GM08714 (cell line): ENCODE results near the gene TP53BP1.
"Not testable (repeated sequence)": the region's sequence is repeated elsewhere in the genome, so short reads cannot be mapped to it uniquely, and the experiment has no call there.

Experiments
- H3K4me3 ChIP-seq: fragments of 200-500 bp; sonication (Bioruptor generic); 2 replicates; pipeline ENCODE4 v1.5.1; 2014; ENCODE audit warnings: mild to moderate bottlenecking, low read length, inconsistent platforms
- ZNF274 ChIP-seq: IDR thresholded peaks from 2 replicates; pipeline ENCODE4 v1.6.1; 2012; ENCODE audit warnings: mild to moderate bottlenecking, low read depth, low read length

TP53BP1 gene

GRCh38 chr15:43492673-43493601 is at the start of gene TP53BP1:
Gene TP53BP1 (minus strand): TSS chr15:43493156. CDS start chr15:43493043, 113 bp downstream.
- H3K4me3 ChIP-seq, result peak within 1 kb of the TSS; percentile 75
- no peak for TF ChIP-seq ZNF274

- H3K4me3 ChIP-seq, result no peak overlapping the region
- TF ChIP-seq ZNF274, result no peak
Measured at GRCh38 chr15:43541785-43542184, 48.8 kb upstream of the TP53BP1 start.

GRCh38 chr15:43538091-43538490 is 45.1 kb upstream of the TP53BP1 start:
- H3K4me3 ChIP-seq, result no peak overlapping the region
- no peak for TF ChIP-seq ZNF274

- no peak for TF ChIP-seq ZNF274
- no peak overlapping the region for H3K4me3 ChIP-seq
Measured at GRCh38 chr15:43534897-43535296, 41.9 kb upstream of the TP53BP1 start.

GRCh38 chr15:43532826-43533225 is 39.9 kb upstream of the TP53BP1 start:
- H3K4me3 ChIP-seq, result not testable (repeated sequence)

- TF ChIP-seq ZNF274, result no peak
- H3K4me3 ChIP-seq, result no peak overlapping the region
Measured at GRCh38 chr15:43531018-43531670, 38.2 kb upstream of the TP53BP1 start.

- no peak for TF ChIP-seq ZNF274
- H3K4me3 ChIP-seq, result no peak overlapping the region
Measured at GRCh38 chr15:43529587-43530345, 36.8 kb upstream of the TP53BP1 start.

GRCh38 chr15:43529141-43529540 is 36.2 kb upstream of the TP53BP1 start:
- TF ChIP-seq ZNF274, result no peak
- H3K4me3 ChIP-seq, result no peak overlapping the region

GRCh38 chr15:43528542-43529007 is 35.6 kb upstream of the TP53BP1 start:
- no peak for TF ChIP-seq ZNF274

GRCh38 chr15:43527802-43528541 is 35.0 kb upstream of the TP53BP1 start:
- no peak overlapping the region for H3K4me3 ChIP-seq
- TF ChIP-seq ZNF274, result no peak

More at GRCh38 chr15:43528542-43529007, 35.6 kb upstream of the TP53BP1 start:
- H3K4me3 ChIP-seq, result no peak overlapping the region

- H3K4me3 ChIP-seq, result no peak overlapping the region
- no peak for TF ChIP-seq ZNF274
Measured at GRCh38 chr15:43527016-43527801, 34.3 kb upstream of the TP53BP1 start.

GRCh38 chr15:43526261-43526930 is 33.4 kb upstream of the TP53BP1 start:
- TF ChIP-seq ZNF274, result no peak
- H3K4me3 ChIP-seq, result no peak overlapping the region
